GM20000 (cell line): ENCODE data around the gene DUSP10.

Experiments used
- DNase-seq: peaks from one replicate; pipeline ENCODE4 v3.0.0; 2012; ENCODE audit warnings: low spot score
- CTCF ChIP-seq: IDR thresholded peaks from 2 replicates; pipeline ENCODE4 v1.5.1; 2012; ENCODE audit warnings: mild to moderate bottlenecking, control low read depth; ENCODE audit errors: extremely low read depth, missing control alignments

The DUSP10 gene

DNA sequence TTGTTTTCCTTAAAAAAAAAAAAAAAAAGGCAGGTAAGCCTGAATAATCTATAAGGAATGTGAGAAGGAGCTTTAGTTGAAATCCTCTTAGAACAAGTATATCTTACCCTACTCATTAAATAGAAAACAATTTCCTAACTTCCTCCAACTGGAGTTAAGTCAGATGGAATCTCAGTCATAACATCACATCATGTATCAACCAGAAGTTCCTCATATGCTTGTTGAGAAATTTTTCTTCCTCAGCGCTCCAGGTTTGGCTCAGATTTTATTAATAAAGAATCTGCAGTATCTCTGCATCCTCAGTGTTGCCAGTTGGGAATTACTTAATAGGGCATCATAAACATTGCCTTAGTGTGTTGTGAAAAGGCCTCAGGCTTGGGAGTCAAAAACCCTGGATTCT, 37.6 kb downstream of the DUSP10 start:
- no peak for TF ChIP-seq CTCF
- no peak for DNase-seq

- TF ChIP-seq CTCF: no peak
- no peak for DNase-seq
Observed at GRCh38 chr1:221701570-221702186, 40.2 kb downstream of the DUSP10 start.

GRCh38 chr1:221700948-221701347, 40.9 kb downstream of the DUSP10 start:
- no peak for TF ChIP-seq CTCF
- no peak for DNase-seq

DNA sequence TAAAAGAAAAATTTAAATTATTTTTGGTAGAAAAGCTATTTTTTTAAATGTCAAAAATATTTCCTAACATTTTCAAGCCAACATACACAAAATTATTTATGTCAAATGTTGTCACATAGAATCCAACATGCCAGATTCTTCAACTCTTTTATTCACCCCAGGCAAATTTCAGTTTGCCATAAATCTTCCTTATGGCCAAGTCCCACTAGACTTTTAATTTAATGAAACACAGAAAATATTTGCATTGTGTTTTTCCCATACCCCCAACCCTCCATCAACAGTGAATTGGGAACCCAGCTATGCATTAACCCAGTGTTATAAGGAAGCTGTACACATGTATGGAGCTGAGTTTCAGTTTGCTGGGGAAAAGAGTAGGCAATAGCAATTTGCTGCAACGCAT, 41.4 kb downstream of the DUSP10 start:
- TF ChIP-seq CTCF: no peak
- DNase-seq: no peak

DNA sequence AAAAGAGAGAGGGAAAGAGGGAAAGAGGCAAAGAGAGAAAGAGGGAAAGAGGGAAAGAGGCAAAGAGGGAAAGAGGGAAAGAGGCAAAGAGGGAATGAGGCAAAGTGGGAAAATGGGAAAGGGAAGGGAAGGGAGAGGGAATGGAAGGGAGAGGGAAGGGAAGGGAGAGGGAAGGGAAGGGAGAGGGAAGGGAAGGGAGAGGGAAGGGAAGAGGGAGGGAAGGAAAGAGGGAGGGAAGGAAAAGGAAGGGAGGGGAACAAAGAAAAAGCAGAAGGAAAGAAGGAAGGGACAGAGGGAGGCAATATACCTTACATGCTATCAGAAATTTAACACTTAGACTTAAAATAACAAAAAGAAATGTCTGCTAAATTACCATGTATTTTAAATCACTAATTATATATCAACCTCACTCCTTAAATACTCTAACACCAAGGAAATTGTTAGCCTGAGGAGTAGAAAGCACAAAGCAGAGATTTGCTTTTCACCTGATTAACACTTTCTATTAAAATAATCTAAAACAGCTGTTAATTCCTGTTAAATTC, 41.8 kb downstream of the DUSP10 start:
- DNase-seq: no peak

GRCh38 chr1:221699577-221699976, 42.3 kb downstream of the DUSP10 start:
- no peak for DNase-seq
- TF ChIP-seq CTCF: no peak

More for the DNA sequence above, 41.8 kb downstream of the DUSP10 start:
- TF ChIP-seq CTCF: no peak

DNA sequence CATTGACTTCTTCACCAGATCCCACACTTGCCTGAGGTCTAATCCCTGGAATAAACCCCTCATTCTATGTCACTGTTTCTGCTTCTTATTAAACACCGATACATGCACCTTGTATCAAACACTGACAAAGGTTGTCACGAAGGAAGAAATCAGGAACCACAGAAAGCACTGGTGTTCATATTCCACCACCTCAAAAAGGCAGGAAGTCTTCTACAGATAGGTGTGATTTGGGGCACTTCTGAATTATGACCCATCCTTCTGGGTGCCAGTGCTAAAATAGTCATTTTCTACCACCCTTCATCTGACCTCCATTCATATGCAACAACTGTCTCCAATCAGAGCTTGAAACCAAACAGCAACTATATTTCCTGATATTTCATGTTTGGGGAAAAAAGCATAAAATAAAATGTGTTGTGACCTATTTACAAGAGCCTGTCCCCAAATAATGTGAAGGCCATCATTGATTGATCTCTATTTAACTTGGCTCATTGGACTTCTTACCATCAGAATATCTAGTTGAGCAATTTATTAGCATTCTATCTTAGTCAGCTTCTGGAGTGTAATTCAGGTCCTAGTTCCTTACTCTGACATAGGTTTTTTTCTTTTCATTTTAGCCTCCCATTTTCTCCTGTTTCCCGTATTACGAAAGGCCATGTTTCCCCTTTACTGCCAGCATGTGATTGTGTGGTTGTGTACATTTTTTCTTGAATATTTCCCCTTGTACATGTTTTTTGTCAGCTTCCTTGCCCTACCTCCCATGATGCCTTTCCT, 43.1 kb downstream of the DUSP10 start:
- no peak for TF ChIP-seq CTCF
- DNase-seq: no peak
